GM19467 (cell line): ENCODE results near the gene DNM1.

Source experiments
- ATAC-seq: cut with Tn5 transposase; IDR thresholded peaks from one replicate; pipeline ENCODE4 v1.9.1; 2021; ENCODE audit warnings: mild to moderate bottlenecking, moderate library complexity; ENCODE audit not compliant: unreplicated experiment

Gene DNM1

GRCh38 chr9:128249908-128250838 lies 47.0 kb downstream of the DNM1 start:
- ATAC-seq = peak; percentile 88

DNA sequence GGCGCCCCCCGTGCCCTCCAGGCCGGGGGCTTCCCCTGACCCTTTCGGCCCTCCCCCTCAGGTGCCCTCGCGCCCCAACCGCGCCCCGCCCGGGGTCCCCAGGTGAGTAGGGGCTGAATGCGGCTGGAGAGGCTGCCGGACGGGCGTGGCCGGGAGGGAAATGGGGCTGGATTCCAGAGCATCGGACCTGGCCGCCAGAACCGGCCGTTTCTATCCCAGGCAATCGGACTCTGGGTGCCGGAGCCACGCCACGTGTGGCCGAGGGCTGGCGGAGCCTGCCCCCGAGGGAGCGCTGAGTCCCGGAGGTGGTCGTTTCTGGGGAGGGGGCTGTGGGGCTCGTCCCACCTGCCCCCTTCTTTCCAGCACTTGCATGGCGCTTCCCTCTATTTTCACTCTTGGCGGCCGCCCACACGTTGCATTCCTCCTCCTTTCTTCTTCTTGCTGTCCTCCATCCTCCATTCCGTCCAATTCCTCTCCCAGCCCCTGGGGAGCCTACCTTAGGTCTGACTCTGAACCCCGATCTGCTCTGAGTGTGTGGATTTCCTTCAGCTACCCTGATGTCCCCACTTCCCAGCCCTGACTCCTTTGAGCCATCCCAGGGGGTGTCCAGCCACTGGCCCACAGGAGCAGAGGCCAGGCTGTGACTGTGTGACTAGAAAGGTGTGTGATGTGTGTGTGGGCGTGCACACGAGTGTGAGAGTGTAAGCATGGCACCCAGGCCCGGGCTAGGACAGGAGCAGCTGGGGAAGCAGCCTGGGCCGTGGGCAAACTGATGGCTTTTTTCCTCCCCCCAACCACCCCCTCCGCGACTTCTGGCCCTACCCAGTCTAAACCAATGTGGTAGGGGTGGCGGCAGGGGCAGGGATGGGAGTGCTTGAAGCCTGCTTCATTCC lies 47.9 kb downstream of the DNM1 start:
- ATAC-seq = no peak

DNA sequence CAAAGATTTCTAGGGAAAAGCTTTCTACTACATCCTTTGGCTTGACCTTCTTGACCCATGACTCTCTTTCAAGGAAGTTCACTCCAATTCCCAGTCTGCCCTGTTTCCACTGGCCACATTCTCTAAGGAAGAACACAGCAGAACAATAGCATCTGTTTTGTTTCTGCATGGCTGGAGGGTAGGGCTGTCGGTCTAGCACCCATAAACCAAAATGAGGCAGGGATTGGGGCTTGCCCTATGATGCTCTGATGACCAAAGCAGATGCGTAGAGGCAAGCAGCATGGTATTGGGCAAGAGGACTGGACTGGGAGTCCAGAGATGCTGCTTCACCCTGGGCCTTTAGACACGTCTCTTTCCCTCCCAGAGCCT lies 48.5 kb downstream of the DNM1 start:
- no peak for ATAC-seq

DNA sequence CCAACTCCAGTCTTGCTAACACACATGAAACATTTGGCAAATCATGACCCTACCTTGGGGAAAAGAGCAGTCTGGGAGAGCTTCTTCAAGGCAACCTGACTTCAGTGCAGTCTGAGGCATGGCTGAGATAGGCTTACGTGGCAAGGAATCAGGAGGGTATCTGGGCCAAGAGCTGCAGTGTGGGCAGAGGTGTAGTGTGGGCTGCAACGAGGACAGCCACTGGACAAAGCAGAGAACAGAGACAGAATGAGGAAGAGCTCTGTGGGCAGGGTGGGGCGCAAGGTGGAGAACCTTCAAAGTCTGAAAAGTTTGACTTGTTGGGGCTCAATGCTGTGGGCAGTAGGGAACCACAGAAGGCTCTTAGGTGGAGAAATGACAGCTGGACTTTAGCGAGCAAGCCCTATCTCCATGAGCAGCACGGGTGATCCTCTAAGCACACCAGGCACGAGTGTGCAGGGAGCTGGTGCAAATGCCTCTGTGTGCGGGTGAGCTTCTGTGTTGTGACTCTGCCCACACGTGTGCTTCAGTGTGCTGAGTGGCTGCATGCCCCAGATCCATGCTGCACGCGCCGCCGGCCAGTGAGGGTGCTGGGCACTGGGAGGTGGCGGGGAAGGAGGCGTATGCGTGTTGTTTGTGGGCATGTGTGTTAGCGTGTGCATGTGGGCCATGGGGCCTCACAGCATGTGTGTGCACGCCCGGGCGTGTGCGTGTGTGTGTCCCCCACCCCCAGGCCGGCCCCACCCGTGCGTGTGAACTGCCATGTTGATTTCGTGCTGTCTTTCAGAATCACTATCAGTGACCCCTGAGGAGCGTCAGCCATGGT lies 49.3 kb downstream of the DNM1 start:
- no peak for ATAC-seq

DNA sequence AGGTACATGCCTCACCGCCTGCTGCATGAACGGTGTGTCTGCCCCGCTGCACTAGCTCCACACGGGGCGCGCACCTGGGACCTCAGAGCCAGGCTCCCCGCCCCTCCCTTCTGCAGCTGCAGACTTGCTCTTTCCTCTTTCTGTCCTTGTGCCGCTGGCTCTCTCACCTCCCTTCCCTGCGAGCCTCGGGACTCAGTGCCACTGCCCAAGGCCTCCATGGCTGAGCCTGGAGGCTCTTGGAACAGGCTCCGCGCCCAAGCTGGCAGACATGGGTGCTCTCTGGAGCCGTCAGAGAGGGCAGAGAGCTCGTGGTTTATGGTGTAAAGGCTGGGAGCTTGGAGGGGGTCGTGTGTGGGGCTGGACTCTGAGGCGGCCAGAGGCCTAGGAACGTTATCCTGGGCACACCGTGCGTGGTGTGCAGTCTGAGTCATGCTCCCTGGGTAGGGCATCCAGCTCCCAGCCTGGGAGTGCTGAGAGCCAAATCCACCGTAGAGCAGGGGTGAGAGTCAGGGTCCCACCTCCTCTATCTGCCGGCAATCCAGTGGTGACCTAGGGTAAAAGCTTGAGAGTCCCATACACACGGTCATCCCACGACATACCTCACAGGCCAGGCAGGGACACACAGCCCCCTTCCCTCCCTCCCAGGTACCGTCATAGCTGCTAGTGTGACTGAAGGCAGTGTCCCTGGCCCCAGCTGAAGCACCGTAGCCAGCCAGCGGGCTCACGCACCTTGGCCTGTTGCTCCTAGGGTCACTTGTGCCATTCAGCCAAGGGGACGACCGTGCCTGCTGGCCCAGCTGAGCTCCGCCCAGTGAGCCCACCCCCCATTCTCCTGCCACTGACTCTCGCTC lies 50.2 kb downstream of the DNM1 start:
- no peak for ATAC-seq

- ATAC-seq = no peak
These were observed 50.8 kb downstream of the DNM1 start for GRCh38 chr9:128253991-128254346.

GRCh38 chr9:128254362-128254761 lies 51.2 kb downstream of the DNM1 start:
- no peak for ATAC-seq

DNA sequence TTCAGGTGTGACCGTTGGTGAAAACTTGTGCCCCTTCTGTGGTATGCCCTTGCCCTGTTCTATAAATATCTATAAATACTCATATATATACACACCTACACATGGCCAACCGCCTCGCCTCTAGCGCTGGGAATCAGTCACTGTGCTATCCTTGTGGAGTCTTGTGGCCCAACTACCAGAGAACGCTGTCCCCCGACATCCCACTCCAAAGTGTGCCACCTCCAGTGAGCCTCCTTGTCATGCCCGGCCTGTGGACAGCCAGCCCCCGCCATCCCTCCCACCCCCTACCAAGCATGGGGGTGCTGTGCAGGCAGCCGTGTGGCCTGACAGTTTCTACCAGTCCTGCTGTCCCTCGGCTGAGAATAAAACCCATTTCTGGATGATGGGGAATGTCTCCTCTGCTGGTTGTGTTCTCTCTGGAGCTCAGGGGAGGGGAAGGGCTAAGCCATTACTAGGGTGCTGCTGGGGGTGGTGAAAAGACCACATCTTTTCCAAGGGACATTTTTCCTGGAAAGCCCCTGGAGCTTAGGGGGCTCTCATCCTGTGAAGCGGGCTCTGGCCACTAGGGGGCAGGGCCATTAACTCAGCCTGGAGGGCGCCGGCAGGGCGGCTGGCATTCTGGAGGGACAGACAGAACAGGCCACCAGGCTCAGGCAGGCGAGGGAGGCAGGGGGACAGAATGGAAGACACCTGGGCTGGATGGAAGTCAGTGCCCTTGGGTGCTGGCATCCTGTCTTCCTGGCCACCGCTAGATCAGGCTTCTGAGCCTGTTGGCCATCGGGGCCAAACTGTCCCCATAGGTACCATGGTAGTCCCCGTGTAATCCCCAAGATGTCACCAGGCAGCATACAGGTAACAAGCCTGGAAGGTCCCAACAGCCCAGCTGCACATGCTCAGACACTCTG lies 51.9 kb downstream of the DNM1 start:
- no peak for ATAC-seq

DNA sequence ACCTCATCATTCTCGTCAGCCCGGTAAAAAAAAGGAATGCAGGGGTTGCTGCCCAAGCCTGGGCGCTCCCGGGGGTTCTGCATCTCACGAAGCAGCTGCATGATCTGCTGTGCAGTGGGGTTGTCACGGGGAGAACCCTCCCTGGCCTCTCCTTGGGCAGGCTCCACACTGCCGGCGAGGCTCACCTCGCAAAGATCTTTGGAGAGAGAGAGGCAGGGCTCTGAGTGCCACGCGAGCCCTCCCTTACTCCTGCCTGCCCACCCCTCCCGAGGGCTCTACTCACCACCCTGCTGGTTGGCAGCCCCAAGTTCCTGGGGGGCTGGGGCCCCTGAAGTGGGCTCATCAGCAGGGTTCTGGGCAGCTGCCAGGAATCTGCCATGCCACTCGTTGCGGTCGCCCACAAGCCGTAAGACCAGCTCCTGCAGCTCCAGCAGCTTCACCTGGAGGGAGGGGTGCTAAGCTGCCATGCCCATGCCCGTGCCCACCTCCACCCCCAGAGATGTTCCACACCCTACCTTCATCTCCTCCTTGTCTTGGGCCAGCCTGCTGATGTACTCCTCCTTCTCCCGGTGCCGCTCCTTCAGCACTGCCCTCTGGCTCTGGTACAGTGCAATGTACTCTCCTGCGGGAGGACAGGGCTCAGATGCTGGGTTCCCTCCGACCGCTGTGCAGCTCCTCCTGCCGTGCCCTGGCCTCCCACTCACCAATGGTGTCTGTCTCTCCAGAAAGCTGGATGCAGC lies 54.1 kb downstream of the DNM1 start:
- no peak for ATAC-seq

DNA sequence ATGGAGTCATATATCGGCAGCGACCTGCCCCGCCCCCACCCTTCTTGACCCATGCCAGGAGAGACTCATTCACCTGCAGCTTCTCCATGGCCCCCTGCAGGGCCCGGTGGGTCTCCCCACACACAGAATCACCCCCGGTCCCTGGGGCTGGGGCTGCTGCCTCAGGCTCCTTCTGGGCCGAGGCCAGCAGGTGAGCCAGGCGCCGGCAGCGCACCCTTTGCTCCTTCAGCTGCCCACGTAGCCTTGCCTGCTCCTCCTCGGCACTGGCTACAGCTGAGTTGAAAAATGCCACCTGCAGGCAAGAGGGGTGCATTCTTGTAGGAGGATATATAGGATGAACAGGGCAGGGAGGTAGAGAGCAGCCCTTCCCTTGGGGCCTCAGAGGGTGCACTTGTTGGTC lies 54.7 kb downstream of the DNM1 start:
- ATAC-seq = no peak

DNA sequence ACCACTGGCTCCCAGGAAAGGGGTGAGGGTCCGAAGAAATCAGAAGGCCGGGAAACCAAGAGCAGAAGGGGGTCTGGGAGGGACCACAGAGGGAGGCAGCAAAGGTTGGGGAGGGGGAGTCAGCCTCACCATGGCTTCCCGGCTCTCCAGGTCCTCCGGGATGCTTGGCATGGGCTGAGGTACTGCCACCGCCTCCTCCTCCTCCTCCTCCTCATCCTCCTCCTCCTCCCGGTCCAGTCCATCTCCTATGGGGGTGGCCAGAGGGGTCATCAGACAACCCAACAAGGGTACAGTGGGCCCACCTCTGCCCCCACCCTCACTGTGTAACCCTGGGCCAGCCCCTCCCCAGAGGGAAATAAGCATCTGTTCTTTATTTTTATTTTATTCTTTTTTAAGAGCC lies 55.1 kb downstream of the DNM1 start:
- ATAC-seq = no peak

- no peak for ATAC-seq
These were observed 56.0 kb downstream of the DNM1 start for GRCh38 chr9:128259156-128259555.

GRCh38 chr9:128260340-128260739 lies 57.2 kb downstream of the DNM1 start:
- ATAC-seq = no peak

DNA sequence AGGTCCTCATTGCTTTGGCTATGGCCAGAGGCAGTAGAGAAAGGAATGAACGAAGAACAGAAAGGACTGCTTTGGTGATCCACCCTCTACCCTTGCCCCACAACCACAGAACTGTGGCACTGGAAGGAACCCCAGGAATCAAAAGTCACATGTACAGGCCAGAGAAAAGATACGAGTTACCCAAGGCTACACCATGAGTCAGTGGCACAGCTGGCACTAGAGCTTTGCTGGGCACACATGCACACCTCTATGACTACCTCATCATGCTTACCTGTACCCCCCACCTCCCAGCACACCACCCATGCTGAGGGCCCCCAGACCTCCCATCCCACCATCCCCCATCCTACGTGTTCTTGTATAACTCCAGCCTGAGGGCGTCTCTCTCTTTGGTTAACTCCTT lies 59.5 kb downstream of the DNM1 start:
- no peak for ATAC-seq

- no peak for ATAC-seq
These were observed 62.2 kb downstream of the DNM1 start for GRCh38 chr9:128265348-128265847.

GRCh38 chr9:128266868-128267590 lies 63.9 kb downstream of the DNM1 start:
- no peak for ATAC-seq

GRCh38 chr9:128271112-128271511 lies 67.9 kb downstream of the DNM1 start:
- no peak for ATAC-seq

DNA sequence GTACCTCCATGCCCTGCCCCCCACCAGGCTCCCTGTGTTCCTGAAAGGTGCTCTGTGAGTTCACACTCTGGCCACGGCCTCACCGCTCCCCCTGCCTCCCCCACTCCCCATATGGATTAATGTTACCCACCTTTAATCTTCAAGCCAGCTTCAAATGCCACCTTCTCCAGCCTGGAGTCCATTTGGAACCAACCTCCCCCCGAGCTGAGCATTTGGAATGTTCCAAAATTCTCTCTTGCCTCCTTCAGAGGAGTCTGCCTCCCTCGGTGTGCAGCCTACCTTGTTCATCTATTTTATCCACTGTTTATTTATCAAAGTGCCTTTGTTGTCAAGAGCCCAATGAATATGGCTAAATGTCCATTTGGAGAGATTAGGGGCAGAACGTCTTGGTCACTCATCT lies 68.3 kb downstream of the DNM1 start:
- ATAC-seq = no peak
